PC-9 (cell line): Measurements from ENCODE around the gene ZNF592.

Source experiments
- EZH2 ChIP-seq: fragments of 200-600 bp; sonication (generic); IDR thresholded peaks from 2 replicates; pipeline ENCODE4 v1.8.0; 2017; ENCODE audit warnings: antibody characterized with exemption, low read depth
- TF ChIP-seq, protein P1 (sequence below): fragments of 200-600 bp; sonication (generic); conservative IDR thresholded peaks from 2 replicates; pipeline ENCODE4 v1.6.1; 2017; ENCODE audit warnings: mixed run types, antibody characterized with exemption, mild to moderate bottlenecking, moderate library complexity

DNA sequence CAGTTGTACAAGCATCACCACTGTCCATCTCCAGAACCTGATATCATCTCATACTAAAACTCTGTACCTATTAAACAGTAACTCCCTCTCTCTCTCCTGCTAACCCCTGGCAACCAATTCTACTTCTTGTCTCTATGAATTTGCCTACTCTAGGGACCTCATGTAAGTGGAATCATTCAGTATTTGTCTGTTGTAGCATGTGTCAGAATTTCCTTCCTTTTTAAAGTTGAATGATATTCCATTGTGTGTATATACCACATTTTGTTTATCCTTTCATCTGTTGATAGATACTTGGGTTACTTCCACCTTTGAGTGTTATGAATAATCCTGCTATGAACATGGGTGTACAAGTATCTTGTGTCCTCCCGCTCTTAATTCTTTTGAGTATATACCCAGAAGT lies 16.6 kb downstream of the ZNF592 start:
- TF ChIP-seq, protein P1, sequence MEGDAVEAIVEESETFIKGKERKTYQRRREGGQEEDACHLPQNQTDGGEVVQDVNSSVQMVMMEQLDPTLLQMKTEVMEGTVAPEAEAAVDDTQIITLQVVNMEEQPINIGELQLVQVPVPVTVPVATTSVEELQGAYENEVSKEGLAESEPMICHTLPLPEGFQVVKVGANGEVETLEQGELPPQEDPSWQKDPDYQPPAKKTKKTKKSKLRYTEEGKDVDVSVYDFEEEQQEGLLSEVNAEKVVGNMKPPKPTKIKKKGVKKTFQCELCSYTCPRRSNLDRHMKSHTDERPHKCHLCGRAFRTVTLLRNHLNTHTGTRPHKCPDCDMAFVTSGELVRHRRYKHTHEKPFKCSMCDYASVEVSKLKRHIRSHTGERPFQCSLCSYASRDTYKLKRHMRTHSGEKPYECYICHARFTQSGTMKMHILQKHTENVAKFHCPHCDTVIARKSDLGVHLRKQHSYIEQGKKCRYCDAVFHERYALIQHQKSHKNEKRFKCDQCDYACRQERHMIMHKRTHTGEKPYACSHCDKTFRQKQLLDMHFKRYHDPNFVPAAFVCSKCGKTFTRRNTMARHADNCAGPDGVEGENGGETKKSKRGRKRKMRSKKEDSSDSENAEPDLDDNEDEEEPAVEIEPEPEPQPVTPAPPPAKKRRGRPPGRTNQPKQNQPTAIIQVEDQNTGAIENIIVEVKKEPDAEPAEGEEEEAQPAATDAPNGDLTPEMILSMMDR = no peak
- TF ChIP-seq EZH2 = no peak
